HG03469 (cell line): ENCODE measurements around the gene CIB4.
"Not testable (repeated sequence)": the region's sequence is repeated elsewhere in the genome, so short reads cannot be mapped to it uniquely, and the experiment has no call there.

Source experiments
- ATAC-seq: cut with Tn5 transposase; IDR thresholded peaks from one replicate; pipeline ENCODE4 v1.9.1; 2021; ENCODE audit warnings: mild to moderate bottlenecking, moderate library complexity, moderate number of reproducible peaks; ENCODE audit not compliant: unreplicated experiment

Gene CIB4

DNA sequence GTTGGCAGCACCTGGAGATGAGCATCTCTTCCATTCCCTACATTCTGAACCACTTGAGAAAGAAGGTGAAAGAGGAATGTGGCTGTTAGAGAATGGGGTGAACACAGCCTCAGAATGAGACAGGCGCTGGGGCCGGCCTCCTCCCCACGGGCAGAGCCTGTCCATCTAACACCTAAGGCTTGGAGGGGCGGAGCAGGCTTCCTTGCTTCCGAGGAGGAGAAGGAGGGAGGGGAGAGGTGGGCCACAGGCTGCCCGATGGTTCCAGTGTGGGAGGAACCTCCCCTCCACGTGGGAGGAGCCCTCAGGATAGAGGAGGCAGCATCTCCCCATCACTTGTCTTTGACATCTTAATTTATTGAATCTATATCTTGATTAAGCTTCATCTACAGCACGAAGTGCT, 68.6 kb downstream of the CIB4 start:
- no peak for ATAC-seq

GRCh38 chr2:26571316-26571715, 69.8 kb downstream of the CIB4 start:
- ATAC-seq, result no peak

- no peak for ATAC-seq
These were observed 71.1 kb downstream of the CIB4 start for GRCh38 chr2:26570083-26570430.

DNA sequence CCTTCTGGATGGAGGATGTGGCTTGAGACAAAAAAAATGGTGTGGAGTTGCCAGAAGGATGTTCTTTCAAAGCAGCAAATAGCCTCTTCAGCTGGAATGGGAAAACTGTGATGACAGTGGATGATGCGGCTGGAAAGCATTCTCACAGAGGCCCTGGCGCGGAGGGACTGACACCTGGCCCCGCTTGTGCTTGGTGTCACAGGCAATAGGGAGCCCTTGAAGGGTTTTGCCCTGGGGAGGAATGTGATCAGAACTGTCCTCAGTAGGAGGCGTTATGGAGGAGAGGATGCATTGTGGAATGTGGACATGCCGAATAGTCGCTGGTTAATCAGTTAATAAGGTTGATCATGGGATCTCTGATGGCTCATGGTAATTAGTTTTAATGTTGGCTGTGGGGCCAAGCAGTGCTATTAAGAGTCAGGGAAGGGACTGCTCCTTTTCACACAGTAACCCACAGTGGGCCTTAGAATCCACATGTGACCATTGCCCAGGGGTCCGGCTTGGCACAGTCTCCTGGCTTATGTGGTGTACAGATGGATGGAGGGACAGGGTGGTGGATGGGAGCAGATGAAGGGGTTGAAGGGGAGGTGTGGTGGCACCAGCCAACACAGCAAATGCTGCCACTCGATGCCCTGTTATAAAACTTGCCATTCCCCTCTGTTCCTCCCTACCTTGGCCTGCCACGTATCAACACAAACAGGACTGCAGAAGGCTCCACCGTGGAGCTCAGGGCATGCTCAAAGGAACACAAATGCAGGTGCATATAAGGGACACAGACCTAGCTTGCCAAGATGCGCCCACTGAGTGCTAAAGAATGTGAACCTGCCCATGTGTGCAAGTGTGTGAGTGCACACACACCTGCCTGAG, 71.7 kb downstream of the CIB4 start:
- ATAC-seq, result no peak

GRCh38 chr2:26568076-26568890, 72.9 kb downstream of the CIB4 start:
- no peak for ATAC-seq

GRCh38 chr2:26567534-26567933, 73.6 kb downstream of the CIB4 start:
- no peak for ATAC-seq

- not testable (repeated sequence) for ATAC-seq
These were observed 74.4 kb downstream of the CIB4 start for GRCh38 chr2:26566731-26567130.

DNA sequence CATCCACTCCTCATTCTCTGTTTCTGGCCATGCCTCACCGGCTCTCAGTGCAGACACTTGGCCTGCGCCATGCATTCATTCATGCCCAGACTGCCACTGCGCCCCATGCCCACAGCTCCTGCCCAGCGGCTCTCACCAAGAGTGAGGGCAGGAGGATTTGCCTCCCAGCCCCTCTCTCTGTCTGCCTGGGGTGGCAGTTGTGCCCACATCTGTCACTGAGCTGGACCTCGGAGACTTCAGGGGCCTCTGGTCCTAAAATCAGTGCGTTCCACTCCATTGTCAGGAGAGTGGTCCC, 75.1 kb downstream of the CIB4 start:
- ATAC-seq, result no peak

DNA sequence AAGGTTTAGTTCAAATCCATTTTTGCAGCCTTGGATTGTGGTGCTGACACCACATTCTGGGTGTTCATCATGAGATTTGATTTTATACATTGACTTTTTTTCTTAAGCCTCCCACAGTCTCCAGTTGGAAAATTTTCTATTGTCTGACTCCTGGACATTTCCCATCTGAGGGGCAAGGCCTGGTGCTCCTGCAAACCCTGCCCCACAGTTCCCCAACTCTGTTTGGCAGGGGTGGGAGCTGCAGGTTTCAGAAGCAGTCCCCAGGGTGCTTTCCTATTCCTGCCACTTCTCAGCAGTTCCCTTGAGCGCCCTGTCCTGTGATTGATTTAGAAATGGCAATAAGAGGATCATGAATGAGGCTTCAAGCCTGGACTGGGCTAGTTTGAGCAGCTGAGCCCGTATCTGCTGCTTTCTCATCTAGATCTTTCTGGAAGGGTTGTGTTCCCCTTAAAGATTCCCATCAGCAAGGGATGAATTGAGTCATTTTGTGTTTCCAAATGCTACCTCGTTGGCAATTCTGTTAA, 77.0 kb downstream of the CIB4 start:
- ATAC-seq, result no peak

DNA sequence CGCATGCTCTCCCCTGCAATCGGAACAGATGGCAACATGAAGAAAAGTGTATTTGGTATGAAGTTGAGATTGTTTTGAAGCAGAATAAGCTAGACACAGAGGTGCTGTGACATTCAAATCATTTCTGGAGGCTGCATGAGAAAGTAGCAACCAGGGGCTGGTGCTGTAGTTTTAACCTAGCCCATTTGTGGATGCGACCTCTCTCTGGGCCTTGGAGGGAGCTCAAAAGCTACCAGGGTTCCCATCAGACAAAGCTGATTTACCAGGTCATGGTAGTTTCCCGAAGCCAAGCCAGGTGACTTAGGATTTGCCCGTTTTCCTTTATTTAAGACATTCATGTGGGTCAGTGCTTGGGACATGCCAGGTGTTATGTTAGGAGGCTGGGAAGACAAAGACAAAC, 77.5 kb downstream of the CIB4 start:
- no peak for ATAC-seq

GRCh38 chr2:26562811-26563645, 78.1 kb downstream of the CIB4 start:
- no peak for ATAC-seq

GRCh38 chr2:26561918-26562810, 79.0 kb downstream of the CIB4 start:
- no peak for ATAC-seq

GRCh38 chr2:26561376-26561775, 79.8 kb downstream of the CIB4 start:
- no peak for ATAC-seq

- no peak for ATAC-seq
These were observed 80.3 kb downstream of the CIB4 start for GRCh38 chr2:26560892-26561291.

GRCh38 chr2:26559556-26559955, 81.6 kb downstream of the CIB4 start:
- ATAC-seq, result no peak

DNA sequence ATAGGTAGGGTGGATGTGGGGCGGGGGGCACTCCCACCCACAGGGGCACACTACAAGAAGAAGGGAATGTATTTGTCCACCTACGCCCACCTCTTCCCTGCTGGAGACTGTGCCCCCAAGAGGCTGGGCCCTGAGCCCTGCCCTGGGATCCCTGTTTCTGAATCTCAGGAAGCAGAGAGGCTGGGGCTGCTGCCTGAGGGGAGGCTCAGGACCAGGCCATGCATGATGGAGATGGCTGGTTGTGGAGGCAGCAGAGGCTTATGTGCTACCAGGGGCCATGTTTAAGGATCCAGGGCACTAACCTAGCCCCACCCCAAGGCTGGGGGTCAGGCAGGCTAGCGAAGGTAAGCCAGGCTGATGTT, 82.1 kb downstream of the CIB4 start:
- no peak for ATAC-seq

- ATAC-seq, result no peak
These were observed 82.7 kb downstream of the CIB4 start for GRCh38 chr2:26558271-26559043.

- no peak for ATAC-seq
These were observed 83.8 kb downstream of the CIB4 start for GRCh38 chr2:26557244-26557925.
